Vagina (tissue), 2 donors: ENCODE data around the gene LRRC4C.

Experiments
- CTCF ChIP-seq, 3 experiments: fragments of 450-650 bp in 2 of 3; fragments of 200-600 bp in 1 of 3; sonication (generic) in 1 of 3; IDR thresholded peaks; one replicate each; pipeline ENCODE4 v1.5.1; 2017 to 2019; ENCODE audit warnings: antibody characterized with exemption in 3 of 3, mild to moderate bottlenecking in 2 of 3, moderate library complexity in 2 of 3
- POLR2AphosphoS5 ChIP-seq, 2 donors: sonication (generic); formaldehyde crosslinking; IDR thresholded peaks; one replicate each; pipeline ENCODE4 v1.9.0; 2017; ENCODE audit warnings: antibody characterized with exemption in 2 of 2, mild to moderate bottlenecking in 2 of 2, low read depth in 1 of 2; ENCODE audit not compliant: insufficient read depth in 1 of 2

GRCh38 chr11:40975076-40975475, 484.4 kb downstream of the LRRC4C start:
- TF ChIP-seq CTCF (IDR thresholded peaks at IDR 0.05) (no peak), POLR2AphosphoS5 (IDR thresholded peaks at IDR 0.05; ENCODE audit: insufficient read depth in 1 of 2, low read depth in 1 of 2) (no peak)
